ENCODE data around the gene CNTNAP2. TPM values are rescaled to one million over a fixed set of nuclear protein-coding genes. Genes with fewer than 3 reads are reported as not detected.

The CNTNAP2 gene
- total and polyA plus RNA-seq, 2 of the 8 experiments (the other 6 are each of a cell fraction or from before 2014, with no cell fraction given), result 27.9 to 71.0 TPM

GRCh38 chr7:146084086-146084485 is 32.5 kb upstream of the CNTNAP2 start:
- Histone ChIP-seq H3K9ac (replicated peaks in 1 of 4; ENCODE audit: extremely low read depth in 1 of 4, low read depth in 3 of 4, low read length in 3 of 4) (no peak overlapping the region), H2BK12ac (ENCODE audit: low read depth, low read length) (no peak overlapping the region), H4K5ac (ENCODE audit: insufficient read length, low read depth, low read length) (no peak overlapping the region), H3K14ac (ENCODE audit: insufficient read length) (no peak overlapping the region), H2AK5ac (ENCODE audit: low read depth, low read length) (no peak overlapping the region), H3K18ac (ENCODE audit: extremely low read depth, low read length) (no peak overlapping the region), H2AFZ (ENCODE audit: low read length) (no peak overlapping the region), H3K27ac (ENCODE audit: low read depth, low read length) (no peak overlapping the region), H4K20me1 (replicated peaks in 1 of 2; ENCODE audit: control insufficient read depth in 1 of 2, insufficient read depth in 2 of 2, low read length in 2 of 2) (no peaks in the 10 kb centered on the region), H3K23ac (ENCODE audit: insufficient read length) (no peak overlapping the region), H2BK15ac (ENCODE audit: low read length) (no peak overlapping the region), H4K91ac (replicated peaks; ENCODE audit: insufficient read length, low read length) (no peak overlapping the region), H3K79me2 (ENCODE audit: control insufficient read depth in 1 of 2, insufficient read depth in 2 of 2, low read length in 2 of 2) (no peaks in the 10 kb centered on the region), H3K23me2 (ENCODE audit: low read depth, low read length) (no peaks in the 10 kb centered on the region; the same call in 1 of the 2 replicates), H3K79me1 (ENCODE audit: low read depth, low read length) (no peaks in the 10 kb centered on the region), H3K9me3 (ENCODE audit: insufficient read depth in 2 of 2, low read depth in 1 of 2, low read length in 1 of 2) (no peaks in the 10 kb centered on the region), H3K36me3 (ENCODE audit: control insufficient read depth in 2 of 4, insufficient read depth in 4 of 4, low read length in 3 of 4) (no peaks in the 10 kb centered on the region), H3K27me3 (replicated peaks in 1 of 4; ENCODE audit: control insufficient read depth in 3 of 4, extremely low read depth in 1 of 4, insufficient read depth in 3 of 4, low read length in 3 of 4) (no peaks in the 10 kb centered on the region), H3K4me1 (replicated peaks in 1 of 4; ENCODE audit: control insufficient read depth in 3 of 4, insufficient read depth in 4 of 4, low read length in 3 of 4) (no peaks in the 10 kb centered on the region), H4K8ac (ENCODE audit: extremely low read depth, insufficient read depth, low read length) (no peak overlapping the region), H2BK5ac (ENCODE audit: low read depth, low read length) (no peak overlapping the region), H3K4ac (replicated peaks; ENCODE audit: insufficient read length, low read depth, low read length) (no peak overlapping the region), H3K4me2 (ENCODE audit: insufficient read depth in 1 of 2, low read depth in 2 of 2, low read length in 2 of 2) (no peak overlapping the region), H3K4me3 (ENCODE audit: extremely low read depth in 1 of 4, insufficient read depth in 2 of 4, low read depth in 3 of 4, low read length in 4 of 4) (no peak overlapping the region), H3K56ac (replicated peaks; ENCODE audit: insufficient read length, low read depth, low read length) (no peak overlapping the region), H2BK20ac (ENCODE audit: low read length) (no peak overlapping the region), H2BK120ac (replicated peaks; ENCODE audit: low read depth, low read length) (no peak overlapping the region)
- POLR2A ChIA-PET (ENCODE audit: partially characterized antibody), result no interaction called here
- CTCF ChIA-PET (ENCODE audit: partially characterized antibody), result no interaction called here
- FAIRE-seq (no peak), DNase-seq (ENCODE audit: low read depth in 1 of 2, low spot score in 2 of 2) (no peak)
- WGBS, 2 experiments (ENCODE audit: extremely low coverage in 1 of 2, insufficient coverage in 1 of 2, insufficient read length in 1 of 2, insufficient replicate concordance in 2 of 2, low coverage in 1 of 2, low lambda C conversion rate in 2 of 2, missing lambda C conversion rate in 1 of 2), result 94% methylated on average over 6 of the region's 6 CpGs; no CpG with 5 or more reads in 1 of the 2 experiments
- no peak for TF ChIP-seq CHD2 (IDR thresholded peaks at IDR 0.05; ENCODE audit: low read length)
- no peak for TF ChIP-seq EP300 (IDR thresholded peaks at IDR 0.05; ENCODE audit: borderline replicate concordance in 1 of 2, low read depth in 2 of 2, low read length in 2 of 2)
- no peak for TF ChIP-seq NRF1 (IDR thresholded peaks at IDR 0.05; ENCODE audit: low read depth, low read length)
- TF ChIP-seq E2F6 (IDR thresholded peaks at IDR 0.05), result no peak
- no peak for TF ChIP-seq BRCA1 (IDR thresholded peaks at IDR 0.05; ENCODE audit: low read depth, low read length)
- TF ChIP-seq CEBPB (IDR thresholded peaks at IDR 0.05; ENCODE audit: low read depth, low read length), result no peak
- TF ChIP-seq SRF (IDR thresholded peaks at IDR 0.05; ENCODE audit: low read depth, low read length), result no peak
- TF ChIP-seq RFX5 (IDR thresholded peaks at IDR 0.05; ENCODE audit: borderline replicate concordance, low read depth, low read length), result no peak
- no peak for TF ChIP-seq SAP30 (IDR thresholded peaks at IDR 0.05; ENCODE audit: insufficient read depth, insufficient replicate concordance, low read length)
- no peak for TF ChIP-seq ATF2 (IDR thresholded peaks at IDR 0.05; ENCODE audit: low read length)
- TF ChIP-seq KDM1A (IDR thresholded peaks at IDR 0.05; ENCODE audit: borderline replicate concordance, low read length), result no peak
- TF ChIP-seq POU5F1 (IDR thresholded peaks at IDR 0.05; ENCODE audit: low read depth, low read length), result no peak
